HL-60/S4 (cell line): ENCODE results near the gene TIGIT.
"Not testable (repeated sequence)": the region's sequence is repeated elsewhere in the genome, so short reads cannot be mapped to it uniquely, and the experiment has no call there.

ENCODE experiments used
- in situ Hi-C: fragments of 300-500 bp; cut with MboI; formaldehyde crosslinking; loops from 2 replicates; pipeline ENCODE4 v1.14.3; 2022; ENCODE audit warnings: low sequenced_read_pairs

TIGIT gene

DNA sequence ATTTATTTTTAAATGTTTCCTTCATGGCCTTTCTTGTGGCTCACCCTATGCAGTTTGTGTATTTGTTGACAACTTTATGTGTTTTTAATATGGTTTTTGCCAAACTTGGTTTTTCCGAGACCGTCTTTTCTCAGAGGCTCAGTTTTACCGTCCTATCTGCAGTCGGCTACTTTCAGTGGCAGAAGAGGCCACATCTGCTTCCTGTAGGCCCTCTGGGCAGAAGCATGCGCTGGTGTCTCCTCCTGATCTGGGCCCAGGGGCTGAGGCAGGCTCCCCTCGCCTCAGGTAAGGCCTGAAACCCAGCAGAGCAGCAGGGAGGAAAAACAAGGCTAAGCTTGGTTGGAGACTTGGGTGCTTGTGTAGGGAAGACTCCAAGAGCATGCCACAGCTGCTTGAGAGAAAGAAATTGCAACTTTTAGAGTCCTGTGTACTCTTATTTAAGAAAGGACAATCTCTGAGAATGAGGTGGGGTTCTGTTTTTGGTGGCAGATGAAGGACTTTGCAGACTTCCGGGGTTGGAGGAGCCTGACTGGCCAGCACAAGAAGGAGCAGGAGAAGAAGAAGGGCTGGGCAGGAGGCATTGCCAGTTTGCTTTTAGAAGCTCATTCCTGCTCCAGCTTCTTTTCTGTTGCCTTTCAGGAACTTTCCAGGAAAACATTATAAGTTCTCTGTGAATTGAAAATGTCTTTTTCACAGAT, at the start of gene TIGIT:
TIGIT (plus strand) TSS at position 191 of the 698 bp plus-strand sequence; CDS start at position 225, 34 bp downstream.
- in situ Hi-C loops, result no loop called here

DNA sequence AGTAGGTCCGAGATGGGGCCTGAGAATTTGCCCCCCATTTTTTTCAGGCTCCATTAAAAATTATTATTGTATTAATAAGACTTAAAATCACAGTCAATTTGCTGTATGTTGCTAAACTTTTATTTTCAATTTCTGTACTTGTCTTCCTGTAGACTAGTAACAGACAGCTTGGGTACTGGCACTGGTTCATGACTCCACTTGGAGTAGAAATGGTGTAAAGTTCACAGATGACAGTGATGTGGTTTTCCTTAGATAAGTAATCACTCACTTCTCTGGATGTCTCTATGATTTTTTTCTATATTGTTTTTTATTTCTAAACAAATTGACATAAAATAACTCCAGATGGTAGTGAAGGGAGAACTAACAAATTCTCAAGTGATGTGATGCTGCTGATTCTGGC, 40.9 kb upstream of the TIGIT start:
- in situ Hi-C loops, result no loop called here

DNA sequence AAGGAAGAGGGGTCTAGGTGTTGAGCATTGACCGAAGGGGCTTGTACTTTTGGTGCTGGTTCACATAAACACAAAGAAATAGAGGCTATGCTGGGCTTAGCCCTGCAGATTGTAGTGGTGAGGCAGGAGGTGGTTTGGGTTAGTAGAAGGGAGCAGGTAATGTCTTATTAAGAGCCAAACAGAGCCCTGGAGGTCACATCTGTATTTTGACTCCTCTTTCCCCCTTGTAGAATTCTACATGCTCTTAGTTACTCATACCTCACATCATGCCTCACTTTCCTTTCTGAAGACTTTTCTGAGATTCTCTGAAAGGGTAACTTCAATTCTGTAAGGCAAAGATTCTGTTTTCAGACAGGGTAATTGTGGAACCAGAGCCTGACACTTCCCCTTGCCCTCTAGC, 40.3 kb upstream of the TIGIT start:
- in situ Hi-C loops, result no loop called here

DNA sequence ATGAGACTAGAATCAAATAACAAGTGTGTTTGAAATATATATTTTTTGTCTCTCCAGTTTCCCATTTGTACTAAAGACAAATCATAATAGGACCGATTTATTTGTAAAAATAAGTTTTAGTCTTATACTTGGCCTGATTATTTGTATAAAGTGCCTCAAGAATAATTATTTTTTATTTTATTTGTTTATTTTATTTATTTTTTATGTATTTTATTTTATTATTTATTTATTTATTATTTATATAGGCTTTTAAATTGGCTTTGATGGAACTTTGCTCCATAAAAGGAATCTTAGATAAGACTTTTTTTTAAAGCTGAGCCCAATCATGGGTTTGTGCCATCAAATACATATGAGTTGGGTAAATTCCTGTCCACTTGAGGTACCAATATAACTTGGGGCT, 34.3 kb upstream of the TIGIT start:
- in situ Hi-C loops, result no loop called here

DNA sequence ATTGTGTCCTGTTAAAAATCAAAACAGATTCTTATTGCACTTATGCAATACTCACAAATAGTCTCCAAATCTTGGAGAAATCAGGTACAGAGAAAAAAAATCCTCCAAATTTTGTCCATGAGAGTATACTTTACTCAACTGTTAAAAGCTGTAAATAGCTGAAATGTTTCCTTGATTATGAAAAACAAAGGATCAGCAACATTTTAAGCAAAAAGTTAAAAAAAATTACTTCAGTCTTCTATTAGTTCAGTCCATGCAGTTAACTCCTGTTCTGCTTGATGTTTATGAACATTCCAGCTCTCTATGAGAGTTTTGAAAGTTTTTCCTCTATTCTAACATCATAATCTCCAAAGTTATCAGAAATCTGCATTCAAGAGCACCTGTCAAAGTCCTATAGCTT, 33.7 kb upstream of the TIGIT start:
- in situ Hi-C loops, result no loop called here

DNA sequence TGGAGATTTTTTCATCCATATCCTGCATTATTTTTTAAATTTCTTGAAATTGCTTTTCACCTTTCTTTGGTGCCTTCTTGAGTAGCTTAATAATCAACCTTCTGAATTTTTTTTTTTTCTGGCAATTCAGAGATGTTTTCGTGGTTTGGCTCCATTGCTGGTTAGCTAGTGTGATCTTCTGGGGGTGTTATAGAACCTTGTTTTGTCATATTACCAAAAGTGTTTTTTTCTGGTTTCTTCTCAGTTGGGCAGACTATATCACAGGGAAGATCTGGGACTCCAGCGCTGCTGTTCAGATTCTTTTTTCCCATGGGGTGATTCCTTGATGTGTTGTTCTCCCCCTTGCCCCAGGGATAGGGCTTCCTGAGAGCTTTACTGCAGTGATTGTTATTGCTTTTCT, 23.8 kb upstream of the TIGIT start:
- in situ Hi-C loops, result no loop called here

DNA sequence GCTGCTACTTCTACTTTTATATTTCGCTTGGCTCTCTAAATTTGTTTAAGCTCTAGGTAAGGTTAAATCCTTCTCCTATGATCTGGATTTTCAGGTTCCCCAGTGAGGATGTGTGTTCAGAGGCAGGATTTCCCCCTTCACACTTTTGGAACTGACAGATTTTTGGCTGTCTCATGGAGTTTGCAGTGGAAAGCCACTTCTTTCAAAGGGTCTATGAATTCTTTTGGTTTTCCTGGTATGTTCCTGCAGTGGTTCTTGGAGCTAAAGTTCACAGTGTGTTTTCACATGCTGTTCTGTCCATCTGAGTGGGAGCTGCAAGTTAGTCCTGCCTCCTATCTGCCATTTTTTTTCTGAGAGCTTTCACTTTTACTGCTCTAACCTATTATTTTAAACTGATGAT, 21.6 kb upstream of the TIGIT start:
- in situ Hi-C loops, result no loop called here

DNA sequence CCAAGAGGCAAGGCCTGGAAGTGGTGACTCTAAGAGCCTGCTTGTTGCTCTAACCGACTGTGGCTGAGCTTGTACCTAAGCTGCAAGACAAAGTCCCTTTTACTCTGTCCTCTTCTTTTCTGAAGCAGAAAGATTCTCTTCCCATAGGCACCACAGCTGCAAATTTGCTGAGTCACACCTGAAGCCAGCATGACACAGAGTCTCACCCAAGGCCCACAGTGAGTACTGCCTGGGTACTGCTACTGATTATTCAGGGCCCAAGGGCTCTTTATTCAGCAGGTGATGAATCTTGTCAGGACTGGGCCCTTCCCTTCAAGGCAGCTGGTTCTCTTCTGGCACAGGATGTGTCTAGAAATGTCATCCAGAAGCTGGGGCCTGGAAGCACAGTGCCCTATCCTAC, 18.9 kb upstream of the TIGIT start:
- in situ Hi-C loops, result no loop called here

DNA sequence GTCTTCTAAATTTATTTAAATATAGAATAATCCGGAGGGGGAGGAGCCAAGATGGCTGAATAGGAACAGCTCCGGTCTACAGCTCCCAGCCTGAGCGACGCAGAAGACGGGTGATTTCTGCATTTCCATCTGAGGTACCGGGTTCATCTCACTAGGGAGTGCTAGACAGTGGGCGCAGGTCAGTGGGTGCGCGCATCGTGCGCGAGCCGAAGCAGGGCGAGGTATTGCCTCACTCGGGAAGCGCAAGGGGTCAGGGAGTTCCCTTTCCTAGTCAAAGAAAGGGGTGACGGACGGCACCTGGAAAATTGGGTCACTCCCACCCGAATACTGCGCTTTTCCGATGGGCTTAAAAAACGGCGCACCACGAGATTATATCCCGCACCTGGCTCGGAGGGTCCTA, 17.0 kb upstream of the TIGIT start:
- in situ Hi-C loops, result not testable (repeated sequence)

DNA sequence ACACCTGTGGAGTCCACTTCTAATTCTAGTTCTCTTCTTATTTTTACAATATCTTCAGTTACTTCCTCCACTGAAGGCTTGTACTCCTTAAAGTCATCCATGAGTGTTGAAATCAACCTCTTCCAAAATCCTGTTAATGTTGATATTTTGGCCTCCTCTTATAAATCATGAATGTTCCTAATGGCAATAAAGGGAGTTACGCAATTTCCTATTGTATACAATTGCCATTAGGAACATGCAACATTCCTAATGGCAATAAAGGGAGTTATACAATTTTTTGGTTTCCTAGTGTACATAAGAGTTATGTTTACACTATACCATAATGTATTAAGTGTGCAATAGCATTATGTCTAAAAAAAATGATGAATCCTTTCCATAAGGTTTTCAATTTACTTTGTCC, 9.2 kb upstream of the TIGIT start:
- in situ Hi-C loops, result no loop called here

DNA sequence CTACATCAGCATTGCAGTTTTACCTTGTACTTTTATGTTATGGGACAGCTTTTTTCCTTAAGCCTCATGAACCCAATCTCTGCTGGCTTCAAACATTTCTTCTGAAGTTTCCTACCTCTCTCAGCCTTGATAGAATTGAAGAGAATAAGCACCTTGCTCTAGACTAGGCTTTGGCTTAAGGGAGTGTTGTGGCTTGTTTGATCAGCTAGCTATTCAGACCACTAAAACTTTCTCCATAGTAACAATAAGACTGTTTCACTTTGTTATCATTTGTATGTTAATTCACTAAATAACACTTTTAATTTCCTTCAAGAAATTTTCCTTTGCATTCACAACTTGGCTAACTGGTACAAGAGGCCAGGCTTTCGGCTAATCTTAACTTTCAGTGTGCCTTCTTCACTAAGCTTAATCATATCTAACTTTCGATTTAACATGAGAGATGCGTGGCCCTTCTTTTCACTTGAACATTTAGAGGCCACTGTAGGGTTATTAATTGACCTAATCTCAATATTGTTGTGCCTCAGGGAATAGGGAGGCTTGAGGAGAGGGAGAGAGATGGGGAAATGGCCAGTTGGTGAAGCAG, 8.1 kb upstream of the TIGIT start:
- in situ Hi-C loops, result no loop called here

DNA sequence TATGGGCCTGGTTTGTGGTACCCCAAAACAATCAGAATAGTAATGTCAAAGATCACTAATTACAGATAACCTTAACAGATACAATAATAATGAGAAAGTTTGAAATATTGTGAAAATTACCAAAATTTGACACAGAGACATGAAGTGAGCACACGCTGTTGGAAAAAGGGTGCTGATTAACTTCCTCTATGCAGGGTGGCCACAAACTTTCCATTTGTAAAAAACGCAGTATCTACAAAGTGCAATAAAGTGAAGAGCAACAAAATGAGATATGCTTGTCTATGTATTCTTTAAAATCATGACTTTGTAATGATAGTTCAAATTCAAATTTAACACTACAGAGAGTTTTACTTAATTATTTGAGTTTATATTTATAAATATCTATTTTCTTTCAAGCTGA, 7.6 kb upstream of the TIGIT start:
- in situ Hi-C loops, result no loop called here

DNA sequence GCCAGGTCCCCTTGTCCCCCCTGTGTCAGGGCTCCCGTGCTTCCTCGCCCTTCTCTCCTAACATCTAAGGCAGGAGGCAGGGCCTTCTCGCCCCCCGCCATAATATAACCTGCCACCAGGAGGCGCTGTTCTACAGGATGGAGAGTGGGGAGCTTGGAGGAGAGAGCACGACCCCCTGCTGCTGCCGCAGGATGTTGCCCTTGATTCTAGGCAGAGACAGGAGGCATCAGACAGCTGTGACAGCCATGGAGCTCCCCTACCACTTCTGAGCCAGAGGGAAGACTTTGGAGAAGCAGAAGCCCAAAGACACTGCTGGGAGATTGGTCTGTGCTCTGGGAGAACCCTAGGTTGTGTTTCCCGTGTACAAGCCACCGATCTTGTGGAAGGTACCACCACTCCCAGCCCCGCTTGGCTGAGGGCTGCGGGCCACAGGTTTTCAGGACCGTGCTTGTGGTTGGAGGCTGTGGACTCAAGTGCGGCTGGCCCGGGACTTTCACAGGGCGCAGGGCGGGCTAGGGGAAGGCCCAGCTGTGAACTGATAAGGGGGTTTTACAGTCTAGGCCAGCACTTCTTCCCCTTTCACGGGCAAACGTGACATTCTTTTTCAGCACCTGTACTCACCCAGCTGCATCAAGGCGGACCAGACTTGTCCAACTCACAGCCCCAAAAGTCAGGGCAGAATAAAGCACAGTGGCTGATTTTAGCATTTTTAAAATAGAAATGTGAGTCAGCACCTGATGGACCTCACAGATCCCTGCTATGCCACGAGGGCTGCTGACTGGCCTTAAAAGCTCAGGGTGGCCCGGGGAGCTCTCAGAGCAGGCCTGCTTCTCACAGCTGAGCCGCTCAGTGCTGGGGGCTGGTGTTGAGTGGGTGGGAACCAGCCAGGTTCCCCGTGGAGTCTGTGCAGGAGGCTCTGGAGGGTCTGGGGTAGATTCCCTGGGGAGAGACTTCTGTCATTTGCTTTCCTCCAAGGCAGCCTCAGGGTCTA, 2.6 kb upstream of the TIGIT start:
- in situ Hi-C loops, result no loop called here

DNA sequence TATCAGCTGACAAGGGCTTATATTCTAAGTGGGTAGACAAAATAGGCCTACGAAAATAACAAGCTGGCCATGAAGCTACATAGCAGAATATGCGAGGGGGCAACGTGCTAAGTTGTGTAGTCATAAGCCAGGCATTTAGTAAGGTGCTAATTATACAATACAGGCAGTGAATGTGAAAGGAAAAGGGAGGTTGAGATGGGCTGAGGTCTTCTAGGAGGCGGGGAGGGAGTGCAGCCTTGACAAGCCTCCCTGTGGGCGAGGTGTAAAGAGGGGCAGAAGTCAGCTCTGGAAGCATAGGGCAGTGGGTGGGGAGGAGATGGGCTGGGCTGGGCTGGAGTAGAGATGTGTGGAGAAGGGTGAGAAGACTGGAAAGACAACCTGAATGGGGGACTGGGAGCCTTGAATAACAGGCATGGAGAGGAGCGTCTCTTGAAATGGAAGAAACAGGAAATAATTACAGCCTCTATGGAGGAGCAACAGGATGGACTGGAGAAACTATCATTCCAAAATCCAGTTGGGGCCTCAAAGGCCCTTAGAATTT, 1.2 kb downstream of the TIGIT start:
- in situ Hi-C loops, result no loop called here

DNA sequence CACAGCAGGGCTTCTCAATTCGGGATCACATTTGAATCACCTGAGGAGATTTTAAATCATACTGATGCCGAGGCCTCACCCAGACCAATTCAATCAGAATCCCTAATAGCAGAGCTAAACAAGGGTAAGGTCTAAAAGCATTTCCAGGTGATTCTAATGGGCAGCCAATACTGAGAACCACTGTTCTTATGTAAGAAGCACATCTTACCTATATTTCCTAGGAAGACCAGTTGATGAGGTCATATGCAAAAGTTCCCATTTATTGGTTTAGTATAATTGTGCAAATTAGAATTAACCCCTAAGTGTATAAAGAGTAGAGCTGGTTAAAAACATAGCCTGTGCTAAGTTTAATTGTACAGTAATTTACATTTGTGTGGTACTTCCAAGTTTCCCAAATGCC, 2.1 kb downstream of the TIGIT start:
- in situ Hi-C loops, result no loop called here

DNA sequence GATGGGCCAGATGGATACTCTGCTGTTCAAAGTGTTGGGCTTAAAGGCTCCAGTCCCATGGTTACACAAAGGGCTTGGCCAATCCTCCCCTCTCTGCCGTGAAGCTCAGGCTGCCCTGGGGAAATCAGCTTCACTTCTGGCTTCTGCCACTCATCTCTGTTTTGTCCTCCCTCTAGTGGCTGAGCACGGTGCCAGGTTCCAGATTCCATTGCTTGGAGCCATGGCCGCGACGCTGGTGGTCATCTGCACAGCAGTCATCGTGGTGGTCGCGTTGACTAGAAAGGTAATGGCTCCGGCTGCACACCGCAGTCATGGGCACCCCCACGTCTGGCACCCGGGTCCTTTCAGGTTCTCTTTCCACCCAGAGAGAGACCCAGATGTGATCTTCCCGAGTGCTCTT, 5.6 kb downstream of the TIGIT start:
- in situ Hi-C loops, result no loop called here

DNA sequence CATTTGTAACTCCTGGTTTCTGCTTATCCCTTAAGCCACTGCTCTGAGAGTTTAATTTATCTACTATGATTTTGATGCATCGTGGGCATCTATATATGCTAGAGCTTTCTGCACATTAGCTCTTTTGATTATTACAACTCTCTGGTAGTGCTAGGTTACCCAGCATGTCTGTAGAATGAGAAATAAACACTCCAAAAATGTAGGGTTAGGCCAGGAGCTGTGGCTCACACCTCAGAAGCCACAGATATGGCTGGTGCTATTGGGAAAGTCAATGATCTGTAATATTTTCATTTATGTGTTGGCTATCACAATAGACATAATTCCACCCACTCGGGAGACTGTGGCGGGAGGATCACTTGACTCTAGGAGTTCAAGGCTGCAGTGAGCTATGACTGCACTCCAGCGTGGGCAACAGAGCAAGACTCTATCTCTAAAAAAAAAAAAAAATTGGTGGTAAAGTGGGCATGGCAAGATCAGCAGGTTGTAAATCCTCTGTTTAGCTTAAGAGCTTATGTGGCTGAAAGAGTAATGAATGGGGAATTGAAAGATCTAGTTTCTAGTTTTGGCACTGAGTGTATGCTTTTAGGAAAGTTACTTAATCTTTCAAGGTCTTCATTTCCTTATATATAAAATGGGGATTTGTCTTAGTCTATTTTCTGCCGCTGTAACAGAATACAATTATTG, 6.3 kb downstream of the TIGIT start:
- in situ Hi-C loops, result no loop called here

DNA sequence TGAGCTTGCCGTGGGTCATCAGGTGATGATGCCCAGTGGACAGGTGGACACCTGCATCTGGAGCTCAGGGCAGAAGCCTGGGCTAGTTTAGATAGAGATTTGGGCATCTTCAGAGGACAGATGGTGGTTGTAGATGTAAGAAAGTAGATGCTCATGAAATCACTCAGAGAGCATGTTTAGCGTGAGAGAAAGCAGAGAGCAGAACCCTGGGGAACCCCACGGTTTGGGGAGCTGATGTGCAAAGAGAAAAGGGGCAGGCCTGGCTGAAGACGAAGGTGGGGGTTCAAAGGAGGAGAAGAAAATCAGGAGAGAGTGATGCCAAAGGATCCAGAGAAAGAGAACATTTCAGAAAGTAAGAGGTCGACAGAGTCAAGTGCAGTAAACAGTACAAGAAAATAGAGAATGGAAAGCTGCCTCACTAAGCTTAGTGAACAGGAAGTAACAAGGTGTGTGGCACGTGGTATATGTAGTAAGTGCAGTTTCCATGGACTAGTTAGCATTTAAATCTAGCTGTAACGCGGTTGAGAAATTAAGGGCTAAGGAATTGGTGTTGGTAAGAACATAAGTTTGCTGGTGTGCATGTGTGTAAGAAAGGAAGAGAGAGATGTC, 13.5 kb downstream of the TIGIT start:
- in situ Hi-C loops, result no loop called here

DNA sequence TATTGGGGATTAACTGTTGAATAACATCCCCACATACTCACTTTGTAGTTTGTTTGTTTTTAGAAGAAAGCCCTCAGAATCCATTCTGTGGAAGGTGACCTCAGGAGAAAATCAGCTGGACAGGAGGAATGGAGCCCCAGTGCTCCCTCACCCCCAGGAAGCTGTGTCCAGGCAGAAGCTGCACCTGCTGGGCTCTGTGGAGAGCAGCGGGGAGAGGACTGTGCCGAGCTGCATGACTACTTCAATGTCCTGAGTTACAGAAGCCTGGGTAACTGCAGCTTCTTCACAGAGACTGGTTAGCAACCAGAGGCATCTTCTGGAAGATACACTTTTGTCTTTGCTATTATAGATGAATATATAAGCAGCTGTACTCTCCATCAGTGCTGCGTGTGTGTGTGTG, 14.0 kb downstream of the TIGIT start:
- in situ Hi-C loops, result no loop called here

DNA sequence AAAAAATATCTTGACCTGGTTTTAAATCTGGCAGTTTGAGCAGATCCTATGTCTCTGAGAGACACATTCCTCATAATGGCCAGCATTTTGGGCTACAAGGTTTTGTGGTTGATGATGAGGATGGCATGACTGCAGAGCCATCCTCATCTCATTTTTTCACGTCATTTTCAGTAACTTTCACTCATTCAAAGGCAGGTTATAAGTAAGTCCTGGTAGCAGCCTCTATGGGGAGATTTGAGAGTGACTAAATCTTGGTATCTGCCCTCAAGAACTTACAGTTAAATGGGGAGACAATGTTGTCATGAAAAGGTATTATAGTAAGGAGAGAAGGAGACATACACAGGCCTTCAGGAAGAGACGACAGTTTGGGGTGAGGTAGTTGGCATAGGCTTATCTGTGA, 14.5 kb downstream of the TIGIT start:
- in situ Hi-C loops, result no loop called here

DNA sequence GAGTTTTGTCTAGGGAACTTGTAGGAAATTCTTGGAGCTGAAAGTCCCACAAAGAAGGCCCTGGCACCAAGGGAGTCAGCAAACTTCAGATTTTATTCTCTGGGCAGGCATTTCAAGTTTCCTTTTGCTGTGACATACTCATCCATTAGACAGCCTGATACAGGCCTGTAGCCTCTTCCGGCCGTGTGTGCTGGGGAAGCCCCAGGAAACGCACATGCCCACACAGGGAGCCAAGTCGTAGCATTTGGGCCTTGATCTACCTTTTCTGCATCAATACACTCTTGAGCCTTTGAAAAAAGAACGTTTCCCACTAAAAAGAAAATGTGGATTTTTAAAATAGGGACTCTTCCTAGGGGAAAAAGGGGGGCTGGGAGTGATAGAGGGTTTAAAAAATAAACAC, 15.0 kb downstream of the TIGIT start:
- in situ Hi-C loops, result no loop called here
